ENCODE results near the gene HLA-DOA.
A peak's percentile ranks its signal among the peaks of the same experiment; 100 is the strongest.

The HLA-DOA gene

DNA sequence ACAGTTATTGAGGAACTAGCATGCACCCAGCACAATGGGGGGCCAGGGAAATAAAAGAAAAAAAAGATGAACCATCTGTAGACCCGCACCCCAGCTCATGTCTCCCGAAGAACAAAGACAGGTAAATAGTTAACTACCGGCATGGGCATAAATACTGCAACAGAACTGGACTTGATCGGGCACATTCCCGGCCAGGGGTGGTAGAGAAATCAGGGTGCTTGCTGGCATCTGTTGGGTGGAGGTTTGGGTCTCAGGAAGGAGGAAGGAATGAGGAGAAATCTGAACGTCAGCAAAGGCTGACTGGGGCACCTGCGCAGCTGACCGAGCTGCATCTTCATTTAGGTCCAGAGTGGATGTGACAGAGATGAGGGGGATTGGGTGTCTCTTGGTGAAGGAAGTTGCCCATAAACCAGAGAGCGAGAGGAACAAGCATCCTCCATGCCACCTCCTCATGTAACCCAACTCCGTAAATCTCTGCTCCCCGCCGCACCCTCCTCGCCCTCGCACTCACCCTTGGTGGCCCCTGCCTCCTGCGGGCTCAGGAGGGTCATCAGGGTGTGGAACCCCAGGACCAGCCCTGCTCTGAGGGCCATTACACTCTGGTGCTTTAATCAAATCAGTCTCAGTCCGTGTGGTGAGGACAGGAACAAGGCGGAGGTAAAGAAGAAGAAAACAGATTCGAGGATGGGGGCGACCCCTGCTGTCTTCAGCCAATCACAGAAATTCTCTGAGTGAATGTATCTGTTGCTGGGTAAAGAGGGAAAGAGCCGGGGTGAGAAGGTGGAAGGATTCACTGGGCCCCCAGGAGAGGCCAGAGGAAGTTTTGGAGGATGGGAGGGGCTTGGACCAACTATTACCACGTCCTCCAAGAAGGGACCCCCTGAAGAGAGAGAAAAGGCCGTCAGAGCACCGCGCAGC lies at the start of gene HLA-DOA:
HLA-DOA (minus strand) TSS at position 648 of the 918 bp plus-strand sequence.
- Mint-ChIP-seq H3K27ac (peak within 1 kb of the TSS; percentile 59 to 87), H3K27me3 (no peaks in the 10 kb centered on the region), H3K4me3 (peak within 1 kb of the TSS; percentile 92 to 97), H3K9me3 (no peaks in the 10 kb centered on the region), H3K4me1 (peaks cover 31% of the 10 kb centered on the region)
- ATAC-seq (peak; percentile 97), DNase-seq (peak; percentile 58 to 69)

- peaks cover 15% of the 10 kb centered on the region for H3K4me1 Mint-ChIP-seq
- H3K4me3 Mint-ChIP-seq = no peak overlapping the region
- no peaks in the 10 kb centered on the region for H3K9me3 Mint-ChIP-seq
- ATAC-seq (no peak), DNase-seq (no peak)
- peaks cover 7% of the 10 kb centered on the region for H3K27me3 Mint-ChIP-seq
- no peak overlapping the region for H3K27ac Mint-ChIP-seq
Observed at GRCh38 chr6:33057222-33058150, 48.1 kb upstream of the HLA-DOA start.

DNA sequence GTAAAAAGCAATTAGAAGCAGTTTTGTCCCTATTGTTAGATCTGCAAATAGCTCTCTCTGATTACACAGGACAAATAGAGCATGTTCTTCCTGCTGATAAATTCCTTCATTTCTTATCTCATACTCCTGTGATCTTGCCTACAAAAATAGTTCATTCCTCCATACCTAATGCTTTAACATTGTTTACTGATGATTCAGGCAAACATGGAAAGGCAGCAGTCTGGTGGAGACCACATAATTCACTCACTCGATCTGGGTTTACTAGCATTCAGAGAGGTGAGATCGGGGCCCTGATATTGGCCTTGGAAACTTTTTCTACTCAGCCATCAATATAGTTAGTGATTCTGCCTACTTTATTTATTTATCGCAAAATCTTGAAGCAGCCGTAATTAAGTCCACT lies 43.8 kb upstream of the HLA-DOA start:
- Mint-ChIP-seq H3K27me3 (peaks cover 22% of the 10 kb centered on the region), H3K4me1 (peaks cover 9% of the 10 kb centered on the region), H3K4me3 (no peak overlapping the region), H3K9me3 (no peaks in the 10 kb centered on the region), H3K27ac (no peak overlapping the region)
- ATAC-seq (no peak), DNase-seq (no peak)

GRCh38 chr6:33052627-33053026 lies 43.2 kb upstream of the HLA-DOA start:
- Mint-ChIP-seq H3K9me3 (no peaks in the 10 kb centered on the region), H3K4me3 (no peak overlapping the region), H3K4me1 (peaks cover 8% of the 10 kb centered on the region), H3K27me3 (peaks cover 28% of the 10 kb centered on the region), H3K27ac (no peak overlapping the region)
- no peak for DNase-seq
- no peak for ATAC-seq

DNA sequence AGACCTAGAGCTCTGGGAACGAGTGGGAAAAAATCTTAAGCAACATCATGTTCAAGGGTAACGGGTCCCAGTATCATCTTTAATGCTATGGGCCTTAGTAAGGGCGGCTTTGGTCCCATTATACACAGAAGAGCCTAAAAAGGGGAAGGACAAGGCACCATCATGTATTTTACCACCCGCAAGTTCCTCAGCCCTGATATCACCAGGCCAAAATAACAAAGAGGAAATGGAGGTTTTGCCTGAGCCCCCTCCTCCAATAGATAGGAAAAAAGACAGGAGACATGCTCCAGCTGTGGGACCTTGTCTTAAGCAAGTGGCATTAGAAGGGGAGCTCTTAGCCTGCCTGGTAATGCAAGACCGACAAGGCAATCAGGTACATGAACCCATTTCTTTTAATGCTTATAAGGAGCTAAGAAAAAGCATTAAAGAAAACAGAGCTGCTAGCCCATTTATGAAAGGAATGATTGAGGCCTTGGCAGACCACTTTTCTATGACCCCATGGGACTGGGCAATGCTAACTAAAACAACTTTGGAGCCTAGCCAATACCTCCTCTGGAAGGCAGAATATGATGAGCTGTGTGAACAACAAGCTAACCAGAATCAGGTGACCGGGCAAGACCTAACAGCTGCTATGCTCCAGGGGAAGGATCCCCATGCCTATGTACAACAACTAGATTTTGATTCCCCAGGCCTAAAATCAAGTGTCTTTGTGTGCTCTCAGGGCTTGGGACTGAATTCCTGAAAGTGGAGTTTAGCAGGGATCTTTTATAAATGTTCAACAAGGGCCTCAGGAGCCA lies 40.8 kb upstream of the HLA-DOA start:
- peaks cover 49% of the 10 kb centered on the region for H3K27me3 Mint-ChIP-seq
- H3K9me3 Mint-ChIP-seq = no peaks in the 10 kb centered on the region
- no peak for DNase-seq
- ATAC-seq = no peak
- H3K4me3 Mint-ChIP-seq = no peak overlapping the region
- H3K27ac Mint-ChIP-seq = no peak overlapping the region
- H3K4me1 Mint-ChIP-seq = no peaks in the 10 kb centered on the region

DNA sequence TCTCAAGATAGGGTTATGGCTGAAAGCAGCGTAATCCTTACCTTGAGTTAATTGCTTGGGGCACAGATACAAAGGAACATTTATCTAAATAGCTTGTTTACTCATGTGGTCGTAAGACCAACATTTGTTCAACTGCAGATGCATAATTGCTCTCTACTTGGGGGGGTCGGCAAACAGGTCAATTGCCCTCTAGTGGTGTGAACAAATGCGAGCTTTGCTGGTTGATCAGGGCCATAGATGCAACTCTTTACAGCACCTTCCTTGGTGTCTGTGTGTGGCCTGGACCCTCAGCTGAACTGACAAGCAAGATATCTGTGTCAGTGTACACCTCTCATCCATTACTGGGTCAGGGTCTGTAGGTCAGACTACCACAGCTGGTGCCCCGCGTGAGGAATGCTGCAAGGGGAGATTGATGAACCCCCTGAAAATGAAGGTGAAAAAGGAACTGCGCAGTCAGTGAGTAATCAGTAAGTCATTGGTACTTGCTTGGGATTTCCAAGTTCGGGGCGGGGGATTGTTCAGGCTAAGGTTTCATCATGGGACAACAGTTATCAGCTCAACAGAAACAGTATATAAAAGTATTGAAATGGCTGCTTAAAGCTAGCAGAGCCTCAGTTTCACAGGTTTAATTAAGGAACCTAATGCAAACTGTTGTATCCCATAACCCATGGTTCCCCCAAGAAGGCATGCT lies 40.1 kb upstream of the HLA-DOA start:
- DNase-seq (no peak), ATAC-seq (no peak)
- Mint-ChIP-seq H3K9me3 (no peaks in the 10 kb centered on the region), H3K4me1 (no peaks in the 10 kb centered on the region), H3K27me3 (peaks cover 55% of the 10 kb centered on the region), H3K4me3 (no peak overlapping the region), H3K27ac (no peak overlapping the region)

- Mint-ChIP-seq H3K27ac (no peak overlapping the region), H3K4me3 (no peak overlapping the region), H3K27me3 (peaks cover 20% of the 10 kb centered on the region), H3K9me3 (peaks cover 2 to 10% of the 10 kb centered on the region in 2 donors), H3K4me1 (no peaks in the 10 kb centered on the region)
- DNase-seq (no peak), ATAC-seq (no peak)
Observed at GRCh38 chr6:33040157-33040556, 30.8 kb upstream of the HLA-DOA start.

GRCh38 chr6:33036535-33036934 lies 27.1 kb upstream of the HLA-DOA start:
- Mint-ChIP-seq H3K9me3 (peaks cover 9 to 20% of the 10 kb centered on the region in 2 donors), H3K27ac (no peak overlapping the region), H3K4me3 (no peak overlapping the region), H3K27me3 (peaks cover 34% of the 10 kb centered on the region), H3K4me1 (no peaks in the 10 kb centered on the region)
- DNase-seq (no peak), ATAC-seq (no peak)

- Mint-ChIP-seq H3K9me3 (peaks cover 9 to 20% of the 10 kb centered on the region in 2 donors), H3K4me3 (no peak overlapping the region), H3K4me1 (peaks cover 7% of the 10 kb centered on the region), H3K27me3 (peaks cover 43% of the 10 kb centered on the region), H3K27ac (no peak overlapping the region)
- no peak for ATAC-seq
- no peak for DNase-seq
Observed at GRCh38 chr6:33034554-33034953, 25.2 kb upstream of the HLA-DOA start.

GRCh38 chr6:33030245-33030644 lies 20.9 kb upstream of the HLA-DOA start:
- H3K27ac Mint-ChIP-seq = no peak overlapping the region

GRCh38 chr6:33029328-33030184 lies 20.2 kb upstream of the HLA-DOA start:
- ATAC-seq (peak; percentile 85), DNase-seq (no peak)
- Mint-ChIP-seq H3K27ac (peak overlapping the region; percentile 8 to 81), H3K9me3 (peaks cover under 1 to 4% of the 10 kb centered on the region in 2 donors), H3K4me3 (peak overlapping the region; percentile 9 to 16), H3K27me3 (peaks cover 30% of the 10 kb centered on the region), H3K4me1 (peaks cover 26% of the 10 kb centered on the region)

More at GRCh38 chr6:33030245-33030644, 20.9 kb upstream of the HLA-DOA start:
- H3K27me3 Mint-ChIP-seq = peaks cover 37% of the 10 kb centered on the region
- no peak for ATAC-seq
- peaks cover 7 to 11% of the 10 kb centered on the region in 2 donors for H3K9me3 Mint-ChIP-seq
- H3K4me1 Mint-ChIP-seq = peaks cover 26% of the 10 kb centered on the region
- no peak overlapping the region for H3K4me3 Mint-ChIP-seq
- DNase-seq = no peak

GRCh38 chr6:33028220-33028849 lies 18.9 kb upstream of the HLA-DOA start:
- no peak for ATAC-seq
- H3K9me3 Mint-ChIP-seq = no peaks in the 10 kb centered on the region

DNA sequence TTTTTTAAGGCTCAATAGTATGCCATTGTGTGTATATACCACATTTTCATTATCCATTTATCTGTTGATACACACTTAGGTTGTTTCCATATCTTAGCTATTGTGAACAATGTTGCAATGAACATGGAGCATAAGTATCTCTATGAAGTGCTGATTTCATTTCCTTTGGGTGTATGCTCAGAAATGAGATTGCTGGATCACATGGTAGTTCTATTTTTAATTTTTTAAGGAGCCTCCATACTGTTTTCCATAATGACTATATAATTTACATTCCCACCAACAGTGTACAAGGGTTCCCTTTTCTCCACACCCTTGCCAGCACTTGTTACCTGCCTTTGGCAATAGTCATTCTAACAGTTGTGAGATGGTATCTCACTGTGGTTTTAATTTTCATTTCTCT lies 15.1 kb upstream of the HLA-DOA start:
- Mint-ChIP-seq H3K27me3 (peaks cover 7% of the 10 kb centered on the region), H3K4me1 (peaks cover 21% of the 10 kb centered on the region), H3K4me3 (no peak overlapping the region), H3K27ac (no peak overlapping the region), H3K9me3 (no peaks in the 10 kb centered on the region)
- ATAC-seq = no peak
- no peak for DNase-seq

More at GRCh38 chr6:33028220-33028849, 18.9 kb upstream of the HLA-DOA start:
- DNase-seq = no peak
- Mint-ChIP-seq H3K4me3 (no peak overlapping the region), H3K4me1 (peaks cover 26% of the 10 kb centered on the region), H3K27me3 (peaks cover 23% of the 10 kb centered on the region), H3K27ac (peak overlapping the region in 1 of 2 donors; percentile 1)

Data from stimulated activated naive CD8-positive, alpha-beta T cell treated with anti-CD3 and anti-CD28 coated beads, Interleukin-15, amount 100 ng/mL, for 72 hours (primary cell).